GM23338 (cell line): ENCODE data around the gene SIRPG.

Source experiments
- EZH2 ChIP-seq: fragments of 200-600 bp; sonication (generic); IDR thresholded peaks from one replicate; pipeline ENCODE4 v1.8.0; 2017; ENCODE audit warnings: antibody characterized with exemption, mild to moderate bottlenecking, low read depth; ENCODE audit not compliant: unreplicated experiment
- EZH2phosphoT487 ChIP-seq: fragments of 200-600 bp; sonication (generic); IDR thresholded peaks from one replicate; pipeline ENCODE4 v1.8.1; 2018; ENCODE audit warnings: antibody characterized with exemption; ENCODE audit not compliant: unreplicated experiment
- JUNB ChIP-seq: IDR thresholded peaks from one replicate; pipeline ENCODE4 v1.6.1; 2016; ENCODE audit warnings: antibody characterized with exemption; ENCODE audit not compliant: unreplicated experiment
- TF ChIP-seq, protein P1 (sequence below), 2 experiments: fragments of 200-600 bp in 1 of 2; sonication (generic) in 1 of 2; conservative IDR thresholded peaks; 2 replicates each; pipeline versions ENCODE4 v1.5.1 to v1.6.1; 2016 to 2017; ENCODE audit warnings: antibody characterized with exemption in 2 of 2, low read depth in 2 of 2, mild to moderate bottlenecking in 2 of 2, moderate library complexity in 1 of 2

DNA sequence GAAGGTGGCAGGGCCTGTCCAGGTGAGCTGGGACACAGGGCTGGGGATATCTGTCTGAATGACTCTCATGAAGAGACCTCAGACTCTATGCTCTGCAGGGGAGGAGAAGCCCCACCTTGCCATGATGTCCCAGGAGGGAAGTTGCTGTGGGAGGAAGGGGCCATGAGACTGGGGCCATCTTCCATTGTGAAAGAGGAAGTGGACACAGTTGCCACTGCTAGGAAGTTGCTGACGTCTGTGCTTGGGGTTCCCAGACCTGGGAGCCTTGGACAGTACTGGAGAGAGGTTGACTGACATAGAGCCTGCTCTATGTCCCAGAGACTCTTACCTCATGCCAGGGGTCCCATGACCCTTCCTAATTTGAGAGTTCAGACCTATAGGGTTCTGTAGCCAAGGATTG lies 62.2 kb downstream of the SIRPG start:
- TF ChIP-seq, protein P1, sequence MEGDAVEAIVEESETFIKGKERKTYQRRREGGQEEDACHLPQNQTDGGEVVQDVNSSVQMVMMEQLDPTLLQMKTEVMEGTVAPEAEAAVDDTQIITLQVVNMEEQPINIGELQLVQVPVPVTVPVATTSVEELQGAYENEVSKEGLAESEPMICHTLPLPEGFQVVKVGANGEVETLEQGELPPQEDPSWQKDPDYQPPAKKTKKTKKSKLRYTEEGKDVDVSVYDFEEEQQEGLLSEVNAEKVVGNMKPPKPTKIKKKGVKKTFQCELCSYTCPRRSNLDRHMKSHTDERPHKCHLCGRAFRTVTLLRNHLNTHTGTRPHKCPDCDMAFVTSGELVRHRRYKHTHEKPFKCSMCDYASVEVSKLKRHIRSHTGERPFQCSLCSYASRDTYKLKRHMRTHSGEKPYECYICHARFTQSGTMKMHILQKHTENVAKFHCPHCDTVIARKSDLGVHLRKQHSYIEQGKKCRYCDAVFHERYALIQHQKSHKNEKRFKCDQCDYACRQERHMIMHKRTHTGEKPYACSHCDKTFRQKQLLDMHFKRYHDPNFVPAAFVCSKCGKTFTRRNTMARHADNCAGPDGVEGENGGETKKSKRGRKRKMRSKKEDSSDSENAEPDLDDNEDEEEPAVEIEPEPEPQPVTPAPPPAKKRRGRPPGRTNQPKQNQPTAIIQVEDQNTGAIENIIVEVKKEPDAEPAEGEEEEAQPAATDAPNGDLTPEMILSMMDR (conservative IDR thresholded peaks at IDR 0.05; ENCODE audit: low read depth in 2 of 2), result no peak
- TF ChIP-seq EZH2 (no peak), EZH2phosphoT487 (no peak), JUNB (no peak)
